CD14-positive monocyte (primary cell): Measurements from ENCODE around the gene JADE1. TPM values are rescaled to one million over a fixed set of nuclear protein-coding genes. Genes with fewer than 3 reads are reported as not detected.

Experiments
- DNase-seq, 3 donors: peaks; one replicate each; pipeline ENCODE4 v3.0.0-alpha.2; 2011 to 2022
- H2AFZ ChIP-seq: 2 replicates; pipeline ENCODE4 v1.6.0; 2012; ENCODE audit warnings: mild to moderate bottlenecking, low read depth, low read length, inconsistent platforms; ENCODE audit not compliant: insufficient read depth, poor library complexity, severe bottlenecking
- H3K27ac ChIP-seq, 2 donors: 1 replicate in 1 of 2; 2 replicates in 1 of 2; pipeline ENCODE4 v1.5.1; 2012 to 2013; ENCODE audit warnings: low read length in 2 of 2, control low read depth in 1 of 2, inconsistent platforms in 1 of 2, low read depth in 1 of 2, mild to moderate bottlenecking in 1 of 2
- H3K27me3 ChIP-seq, 2 donors: one replicate each; pipeline versions ENCODE4 v1.6.0 to v1.6.1; 2011 to 2013; ENCODE audit warnings: low read length in 2 of 2; ENCODE audit not compliant: control insufficient read depth in 2 of 2, insufficient read depth in 2 of 2
- H3K36me3 ChIP-seq, 2 donors: replicated peaks in 1 of 2; 1 replicate in 1 of 2; 2 replicates in 1 of 2; pipeline versions ENCODE4 v1.5.1 to v1.6.1; 2012 to 2013; ENCODE audit warnings: low read length in 2 of 2, control low read depth in 1 of 2, inconsistent platforms in 1 of 2, mild to moderate bottlenecking in 1 of 2; ENCODE audit not compliant: insufficient read depth in 2 of 2, control insufficient read depth in 1 of 2
- H3K4me1 ChIP-seq, 2 donors: 1 replicate in 1 of 2; 2 replicates in 1 of 2; pipeline versions ENCODE4 v1.5.1 to v1.6.1; 2012 to 2013; ENCODE audit warnings: low read length in 2 of 2, control low read depth in 1 of 2, inconsistent platforms in 1 of 2, mild to moderate bottlenecking in 1 of 2, moderate library complexity in 1 of 2; ENCODE audit not compliant: insufficient read depth in 2 of 2, control insufficient read depth in 1 of 2
- H3K4me2 ChIP-seq: replicated peaks from 2 replicates; pipeline ENCODE3; 2012; ENCODE audit warnings: low read length, moderate library complexity, mild to moderate bottlenecking; ENCODE audit not compliant: poor library complexity, severe bottlenecking; ENCODE audit errors: extremely low read depth
- H3K4me3 ChIP-seq, 3 experiments: fragments of 200-600 bp in 1 of 3; sonication (generic) in 1 of 3; replicated peaks in 1 of 3; 1 replicate in 2 of 3; 2 replicates in 1 of 3; pipeline ENCODE4 v1.5.1; 2011 to 2013; ENCODE audit warnings: low read length in 3 of 3, mild to moderate bottlenecking in 3 of 3, control low read depth in 2 of 3, low read depth in 2 of 3, inconsistent platforms in 1 of 3, moderate library complexity in 1 of 3
- H3K79me2 ChIP-seq: 2 replicates; pipeline ENCODE4 v1.6.0; 2012; ENCODE audit warnings: mild to moderate bottlenecking, control low read depth, inconsistent platforms, low read length, moderate library complexity; ENCODE audit not compliant: insufficient read depth
- H3K9ac ChIP-seq: 2 replicates; pipeline ENCODE4 v1.6.0; 2017; ENCODE audit warnings: low read length, mild to moderate bottlenecking; ENCODE audit not compliant: insufficient read depth, poor library complexity, severe bottlenecking
- H3K9me3 ChIP-seq, 2 donors: replicated peaks in 1 of 2; 1 replicate in 1 of 2; 2 replicates in 1 of 2; pipeline versions ENCODE4 v1.5.1 to v1.6.1; 2012 to 2013; ENCODE audit warnings: low read length in 2 of 2, control low read depth in 1 of 2; ENCODE audit not compliant: control insufficient read depth in 1 of 2, insufficient read depth in 1 of 2
- H4K20me1 ChIP-seq: 2 replicates; pipeline ENCODE4 v1.6.0; 2012; ENCODE audit warnings: mild to moderate bottlenecking, low read length, control low read depth, moderate library complexity; ENCODE audit not compliant: insufficient read depth
- H3K27ac Mint-ChIP-seq, 7 donors: one replicate each; pipeline ENCODE4 v1.8.0; 2020; ENCODE audit warnings: mild to moderate bottlenecking in 7 of 7, mixed read lengths in 7 of 7, moderate library complexity in 6 of 7, inconsistent platforms in 2 of 7
- H3K27me3 Mint-ChIP-seq, 3 donors: one replicate each; pipeline ENCODE4 v1.8.0; 2021 to 2022; ENCODE audit warnings: low read depth in 3 of 3, mild to moderate bottlenecking in 3 of 3, mixed read lengths in 3 of 3, moderate library complexity in 3 of 3, inconsistent platforms in 1 of 3
- H3K36me3 Mint-ChIP-seq, 2 donors: one replicate each; pipeline ENCODE4 v1.8.0; 2020; ENCODE audit warnings: mixed read lengths in 2 of 2, inconsistent platforms in 1 of 2, mild to moderate bottlenecking in 1 of 2
- H3K4me1 Mint-ChIP-seq: one replicate; pipeline ENCODE4 v1.8.0; 2020; ENCODE audit warnings: mild to moderate bottlenecking, mixed read lengths
- H3K4me3 Mint-ChIP-seq, 2 donors: one replicate each; pipeline ENCODE4 v1.8.0; 2020; ENCODE audit warnings: mild to moderate bottlenecking in 2 of 2, mixed read lengths in 2 of 2, moderate library complexity in 1 of 2
- H3K9me3 Mint-ChIP-seq, 7 donors: one replicate each; pipeline ENCODE4 v1.8.0; 2020 to 2022; ENCODE audit warnings: mixed read lengths in 7 of 7, mild to moderate bottlenecking in 6 of 7, moderate library complexity in 6 of 7, inconsistent platforms in 2 of 7
- WGBS: methylation state at CpG from one replicate; pipeline ENCODE4 v1.1.5; 2013; ENCODE audit warnings: missing lambda C conversion rate; ENCODE audit not compliant: insufficient coverage; 5-methylcytosine and 5-hydroxymethylcytosine counted together
- intact Hi-C, 2 donors: fragments of 100-400 bp; cut with micrococcal nuclease; formaldehyde crosslinking; loops; one replicate each; pipeline versions ENCODE4 v1.15.0 to v1.15.1; 2023
- polyA plus RNA-seq, 3 donors: library from polyadenylated mRNA; depleted of rRNA in 1 of 3; unstranded in 2 of 3; stranded (reverse) in 1 of 3; fragments of 300-500 nt in 2 of 3; fragments of >200 nt in 1 of 3; fragmentation: Illumina TruSeq in 2 of 3; gene quantifications; 1 replicate in 2 of 3; 2 replicates in 1 of 3; pipeline ENCODE4 v1.2.3, GENCODE V29; 2012 to 2021
- TF ChIP-seq, protein P1 (sequence below): fragments of 200-600 bp; IDR thresholded peaks from one replicate; pipeline ENCODE4 v1.8.0; 2022; ENCODE audit warnings: antibody characterized with exemption, mild to moderate bottlenecking

The JADE1 gene
- polyA plus RNA-seq, 3 donors = 7.3 to 12.8 (median 12.3) TPM

DNA sequence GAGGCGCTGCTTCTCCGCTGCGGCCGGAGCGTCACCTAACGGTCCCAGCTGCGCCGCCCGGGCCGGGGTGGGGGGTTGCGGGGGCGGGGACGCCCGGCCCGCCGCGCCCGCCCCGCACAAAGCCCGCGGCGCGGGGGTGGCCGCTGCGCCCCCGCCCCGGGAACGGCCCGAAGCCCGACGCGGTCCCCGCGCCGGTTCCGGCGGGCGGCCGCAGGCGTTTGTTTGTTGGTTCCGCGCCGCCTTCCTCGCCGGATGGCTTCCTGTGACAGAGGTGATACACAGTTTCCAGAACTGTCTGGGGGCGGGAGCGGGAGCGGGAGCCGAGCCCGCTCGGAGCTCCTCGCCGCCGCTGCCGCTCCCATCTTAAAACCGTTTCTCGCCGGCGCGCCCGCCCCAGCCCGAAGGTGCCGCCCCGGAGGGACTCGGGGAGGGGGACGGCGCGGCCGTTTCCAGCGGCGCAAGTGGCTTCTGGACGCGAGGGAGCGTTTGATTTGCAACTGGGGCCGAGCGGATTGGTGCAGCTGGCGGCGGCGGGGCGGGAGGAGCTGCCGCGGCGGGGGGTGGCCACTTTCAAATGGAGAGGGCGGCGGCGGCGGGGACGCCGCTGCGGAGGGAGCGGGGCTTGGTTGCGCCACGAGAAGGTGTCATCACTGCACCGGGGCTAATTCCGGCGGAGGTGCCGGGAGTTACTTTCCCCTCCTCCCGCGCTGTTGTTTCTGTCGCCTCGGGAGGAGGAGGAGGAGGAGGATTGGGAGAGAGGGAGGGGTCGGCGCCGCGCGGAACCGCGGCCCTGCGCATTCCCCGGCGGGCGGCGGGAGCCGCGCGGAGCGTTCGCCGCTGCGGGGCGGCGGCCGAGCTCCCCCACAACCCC lies 2.3 kb downstream of the JADE1 start:
- intact Hi-C loops = loop anchor here (5.0 to 10.0 kb wide), 2 partner anchors 283 to 525 kb away; partner anchors contain the start of genes C4orf33 (in 2 of the 2), SCLT1 (in 2 of the 2) and PGRMC2 (in 1 of the 2)
- Histone ChIP-seq H4K20me1 (peaks cover 18% of the 10 kb centered on the region), H2AFZ (peak overlapping the region; percentile 91), H3K27ac (peak overlapping the region; percentile 53 to 83), H3K9ac (peak overlapping the region; percentile 78), H3K79me2 (peaks cover 61% of the 10 kb centered on the region), H3K9me3 (peaks cover 0 to 4% of the 10 kb centered on the region in 2 donors), H3K27me3 (no peaks in the 10 kb centered on the region), H3K4me2 (peak overlapping the region; percentile 97), H3K36me3 (no peaks in the 10 kb centered on the region), H3K4me3 (peak overlapping the region; percentile 63 to 99 (median 99)), H3K4me1 (peaks cover 19 to 31% of the 10 kb centered on the region in 2 donors)
- under 1% methylated on average over 100 of the region's 123 CpGs for WGBS
- Mint-ChIP-seq H3K27me3 (no peaks in the 10 kb centered on the region), H3K36me3 (peaks cover 2 to 4% of the 10 kb centered on the region in 2 donors), H3K27ac (peak overlapping the region; percentile 60 to 89 (median 78)), H3K4me1 (peaks cover 25% of the 10 kb centered on the region), H3K9me3 (peaks cover 0 to 6% (median 3%) of the 10 kb centered on the region in 7 donors), H3K4me3 (peak overlapping the region; percentile 97 to 99)
- TF ChIP-seq, protein P1, sequence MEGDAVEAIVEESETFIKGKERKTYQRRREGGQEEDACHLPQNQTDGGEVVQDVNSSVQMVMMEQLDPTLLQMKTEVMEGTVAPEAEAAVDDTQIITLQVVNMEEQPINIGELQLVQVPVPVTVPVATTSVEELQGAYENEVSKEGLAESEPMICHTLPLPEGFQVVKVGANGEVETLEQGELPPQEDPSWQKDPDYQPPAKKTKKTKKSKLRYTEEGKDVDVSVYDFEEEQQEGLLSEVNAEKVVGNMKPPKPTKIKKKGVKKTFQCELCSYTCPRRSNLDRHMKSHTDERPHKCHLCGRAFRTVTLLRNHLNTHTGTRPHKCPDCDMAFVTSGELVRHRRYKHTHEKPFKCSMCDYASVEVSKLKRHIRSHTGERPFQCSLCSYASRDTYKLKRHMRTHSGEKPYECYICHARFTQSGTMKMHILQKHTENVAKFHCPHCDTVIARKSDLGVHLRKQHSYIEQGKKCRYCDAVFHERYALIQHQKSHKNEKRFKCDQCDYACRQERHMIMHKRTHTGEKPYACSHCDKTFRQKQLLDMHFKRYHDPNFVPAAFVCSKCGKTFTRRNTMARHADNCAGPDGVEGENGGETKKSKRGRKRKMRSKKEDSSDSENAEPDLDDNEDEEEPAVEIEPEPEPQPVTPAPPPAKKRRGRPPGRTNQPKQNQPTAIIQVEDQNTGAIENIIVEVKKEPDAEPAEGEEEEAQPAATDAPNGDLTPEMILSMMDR = no peak
- peak; percentile 72 to 78 (median 78) for DNase-seq

DNA sequence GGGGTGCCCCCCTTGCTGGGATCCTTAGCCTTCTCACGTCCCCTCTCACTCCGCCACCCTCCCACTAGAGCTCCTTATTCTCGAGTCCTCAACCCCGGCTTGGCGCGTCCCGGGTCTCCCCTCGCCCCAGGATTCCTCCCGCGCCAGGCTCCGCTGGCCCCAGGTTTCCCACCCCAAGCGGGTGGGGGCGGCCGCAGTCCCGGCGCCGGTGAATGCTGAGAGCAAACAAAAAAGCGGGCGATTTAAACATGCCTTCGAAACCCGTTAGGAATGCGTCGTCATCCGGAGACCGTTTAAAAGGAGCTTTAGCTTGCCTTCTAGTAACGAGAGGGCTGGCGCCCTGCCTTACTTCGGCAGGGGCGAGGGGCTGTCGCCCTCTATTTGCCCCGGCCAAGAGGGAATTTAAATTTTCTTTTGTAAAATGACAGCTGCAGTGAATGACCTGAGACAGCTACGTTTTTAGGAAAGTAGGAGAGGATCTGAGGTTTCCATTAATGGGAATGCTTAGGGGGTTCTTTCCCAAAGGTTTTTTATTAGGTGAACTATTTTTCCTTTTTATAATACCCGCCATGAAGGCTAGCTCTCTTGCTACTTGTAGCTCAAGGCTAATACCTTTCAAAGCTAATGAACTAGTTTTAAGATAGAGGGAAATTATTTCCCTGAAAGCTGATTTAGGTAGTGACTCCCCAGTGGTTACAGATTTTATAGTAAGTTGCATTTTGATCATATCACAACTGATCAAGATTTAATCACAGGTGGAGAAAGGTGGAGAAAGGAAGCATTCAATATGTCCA lies 3.1 kb downstream of the JADE1 start:
- peak overlapping the region; percentile 63 to 99 (median 79) for H3K4me3 ChIP-seq
- intact Hi-C loops = loop anchor here (5.0 to 10.0 kb wide), 2 partner anchors 282 to 525 kb away; partner anchors contain the start of genes C4orf33 (in 2 of the 2), SCLT1 (in 2 of the 2) and PGRMC2 (in 1 of the 2)
- H3K27me3 Mint-ChIP-seq = no peaks in the 10 kb centered on the region
- peaks cover 23% of the 10 kb centered on the region for H4K20me1 ChIP-seq
- H3K4me2 ChIP-seq = peak overlapping the region; percentile 97
- peak in 2 of 3 donors; percentile 15 to 25 for DNase-seq
- H2AFZ ChIP-seq = peak overlapping the region; percentile 91
- H3K36me3 Mint-ChIP-seq = peaks cover 4 to 6% of the 10 kb centered on the region in 2 donors
- H3K4me1 ChIP-seq = peaks cover 19 to 31% of the 10 kb centered on the region in 2 donors
- peaks cover 0 to 4% of the 10 kb centered on the region in 2 donors for H3K9me3 ChIP-seq
- peaks cover 27% of the 10 kb centered on the region for H3K4me1 Mint-ChIP-seq
- TF ChIP-seq, protein P1 = no peak
- peak overlapping the region; percentile 78 for H3K9ac ChIP-seq
- no peaks in the 10 kb centered on the region for H3K27me3 ChIP-seq
- H3K9me3 Mint-ChIP-seq = peaks cover 0 to 6% (median 3%) of the 10 kb centered on the region in 7 donors
- peaks cover 69% of the 10 kb centered on the region for H3K79me2 ChIP-seq
- peak overlapping the region; percentile 53 to 83 for H3K27ac ChIP-seq
- WGBS = 0% methylated on average over 31 of the region's 33 CpGs
- H3K27ac Mint-ChIP-seq = peak overlapping the region in 5 of 7 donors; percentile 5 to 78 (median 60)
- H3K4me3 Mint-ChIP-seq = peak overlapping the region; percentile 84 to 87
- H3K36me3 ChIP-seq = no peaks in the 10 kb centered on the region
